ENCODE results near the gene KCNQ2.

DNA sequence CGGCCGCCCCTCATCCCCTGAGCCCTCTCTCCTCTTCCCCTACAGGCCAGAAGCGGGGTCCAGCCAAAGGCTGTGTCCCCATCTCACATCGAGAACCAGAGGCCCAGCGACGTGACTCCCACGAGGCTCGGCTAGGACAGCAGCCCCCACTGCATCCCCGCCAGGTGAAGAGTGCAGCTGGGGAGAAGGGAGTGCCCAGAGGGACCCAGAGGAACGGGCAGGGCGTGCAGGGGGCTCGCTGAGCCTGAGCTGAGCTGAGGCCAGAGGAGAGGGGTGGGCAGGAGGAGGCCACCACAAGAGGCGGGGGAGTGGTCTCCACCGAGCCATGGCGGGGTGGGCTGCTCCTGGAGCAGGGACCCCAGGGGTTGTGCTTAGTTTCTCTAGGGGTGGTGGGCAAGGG, 32.6 kb downstream of the KCNQ2 start:
- no peak for TF ChIP-seq GATA3 (IDR thresholded peaks at IDR 0.05; ENCODE audit: low read depth, low read length)
- TF ChIP-seq GATA2 (IDR thresholded peaks at IDR 0.05; ENCODE audit: low read depth, low read length), result no peak
